T-helper 2 cell treated with Interferon-gamma antibody and Interleukin-4, amounts not matched to agents 5 μg/mL and 100 μg/mL, for 36 hours (primary cell): ENCODE data around the gene TMEM14C.
A peak's percentile ranks its signal among the peaks of the same experiment; 100 is the strongest.
"Not testable (repeated sequence)": the region's sequence is repeated elsewhere in the genome, so short reads cannot be mapped to it uniquely, and the experiment has no call there.

ENCODE experiments used
- DNase-seq: peaks from one replicate; pipeline ENCODE4 v3.0.0; 2021; ENCODE audit warnings: low spot score
- H3K27ac Mint-ChIP-seq: one replicate; pipeline ENCODE4 v1.8.0; 2021; ENCODE audit warnings: mild to moderate bottlenecking, mixed read lengths
- H3K27me3 Mint-ChIP-seq: one replicate; pipeline ENCODE4 v1.8.0; 2021; ENCODE audit warnings: low read depth, mixed read lengths
- H3K36me3 Mint-ChIP-seq: one replicate; pipeline ENCODE4 v1.8.0; 2021; ENCODE audit warnings: low read depth, mixed read lengths
- H3K4me1 Mint-ChIP-seq: one replicate; pipeline ENCODE4 v1.8.0; 2021; ENCODE audit warnings: low read depth, mixed read lengths
- H3K4me3 Mint-ChIP-seq: one replicate; pipeline ENCODE4 v1.8.0; 2022; ENCODE audit warnings: mild to moderate bottlenecking, moderate library complexity, mixed read lengths
- H3K9me3 Mint-ChIP-seq: one replicate; pipeline ENCODE4 v1.8.0; 2021; ENCODE audit warnings: mixed read lengths

The TMEM14C gene

GRCh38 chr6:10695086-10695657 lies 27.7 kb upstream of the TMEM14C start:
- H3K4me3 Mint-ChIP-seq, result peak overlapping the region; percentile 89
- peak overlapping the region; percentile 100 for H3K27ac Mint-ChIP-seq
- DNase-seq, result no peak
- no peaks in the 10 kb centered on the region for H3K9me3 Mint-ChIP-seq
- H3K27me3 Mint-ChIP-seq, result no peaks in the 10 kb centered on the region
- H3K4me1 Mint-ChIP-seq, result peaks cover 26% of the 10 kb centered on the region
- H3K36me3 Mint-ChIP-seq, result peaks cover 21% of the 10 kb centered on the region

GRCh38 chr6:10696655-10697054 lies 26.2 kb upstream of the TMEM14C start:
- DNase-seq, result no peak
- no peak overlapping the region for H3K27ac Mint-ChIP-seq
- peaks cover 35% of the 10 kb centered on the region for H3K4me1 Mint-ChIP-seq
- H3K36me3 Mint-ChIP-seq, result peaks cover 33% of the 10 kb centered on the region
- H3K4me3 Mint-ChIP-seq, result peak overlapping the region; percentile 89
- no peaks in the 10 kb centered on the region for H3K27me3 Mint-ChIP-seq
- H3K9me3 Mint-ChIP-seq, result no peaks in the 10 kb centered on the region

GRCh38 chr6:10713962-10714361 lies 8.9 kb upstream of the TMEM14C start:
- no peak for DNase-seq
- H3K9me3 Mint-ChIP-seq, result peaks cover 16% of the 10 kb centered on the region
- peaks cover 17% of the 10 kb centered on the region for H3K36me3 Mint-ChIP-seq
- no peaks in the 10 kb centered on the region for H3K27me3 Mint-ChIP-seq
- H3K27ac Mint-ChIP-seq, result peak overlapping the region; percentile 46
- peaks cover 3% of the 10 kb centered on the region for H3K4me1 Mint-ChIP-seq
- no peak overlapping the region for H3K4me3 Mint-ChIP-seq

- H3K27ac Mint-ChIP-seq, result peak overlapping the region; percentile 92
- H3K27me3 Mint-ChIP-seq, result no peaks in the 10 kb centered on the region
- H3K4me1 Mint-ChIP-seq, result peaks cover 35% of the 10 kb centered on the region
- peak overlapping the region; percentile 83 for H3K4me3 Mint-ChIP-seq
- peaks cover 13% of the 10 kb centered on the region for H3K36me3 Mint-ChIP-seq
- H3K9me3 Mint-ChIP-seq, result peaks cover 24% of the 10 kb centered on the region
- DNase-seq, result peak; percentile 47
Observed at GRCh38 chr6:10719296-10719963, 3.4 kb upstream of the TMEM14C start.

GRCh38 chr6:10719964-10720264 lies 3.0 kb upstream of the TMEM14C start:
- H3K27me3 Mint-ChIP-seq, result no peaks in the 10 kb centered on the region
- DNase-seq, result no peak
- H3K9me3 Mint-ChIP-seq, result peaks cover 24% of the 10 kb centered on the region
- peaks cover 38% of the 10 kb centered on the region for H3K4me1 Mint-ChIP-seq
- peak overlapping the region; percentile 83 for H3K4me3 Mint-ChIP-seq
- peak overlapping the region; percentile 92 for H3K27ac Mint-ChIP-seq
- H3K36me3 Mint-ChIP-seq, result peaks cover 13% of the 10 kb centered on the region

- peak; percentile 62 for DNase-seq
- Mint-ChIP-seq H3K36me3 (peaks cover 15% of the 10 kb centered on the region), H3K4me1 (peaks cover 40% of the 10 kb centered on the region), H3K27ac (peak overlapping the region; percentile 91), H3K27me3 (no peaks in the 10 kb centered on the region), H3K4me3 (peak overlapping the region; percentile 97), H3K9me3 (peaks cover 24% of the 10 kb centered on the region)
Observed at GRCh38 chr6:10720265-10720959, 2.5 kb upstream of the TMEM14C start.

GRCh38 chr6:10720960-10721849 lies 1.7 kb upstream of the TMEM14C start:
- Mint-ChIP-seq H3K4me1 (peaks cover 41% of the 10 kb centered on the region), H3K27ac (peak overlapping the region; percentile 91), H3K4me3 (peak overlapping the region; percentile 97), H3K36me3 (peaks cover 21% of the 10 kb centered on the region), H3K9me3 (peaks cover 24% of the 10 kb centered on the region)
- DNase-seq, result peak; percentile 23
- H3K27me3 Mint-ChIP-seq, result not testable (repeated sequence)

GRCh38 chr6:10721850-10722569 lies 860 bp upstream of the TMEM14C start:
- peak overlapping the region; percentile 97 for H3K4me3 Mint-ChIP-seq
- peaks cover 42% of the 10 kb centered on the region for H3K4me1 Mint-ChIP-seq
- peak overlapping the region; percentile 91 for H3K27ac Mint-ChIP-seq

GRCh38 chr6:10722570-10722819 lies 375 bp upstream of the TMEM14C start:
- peak overlapping the region; percentile 97 for H3K4me3 Mint-ChIP-seq
- no peak for DNase-seq
- H3K9me3 Mint-ChIP-seq, result peaks cover 16% of the 10 kb centered on the region
- peak overlapping the region; percentile 91 for H3K27ac Mint-ChIP-seq
- peaks cover 22% of the 10 kb centered on the region for H3K36me3 Mint-ChIP-seq
- H3K27me3 Mint-ChIP-seq, result no peaks in the 10 kb centered on the region
- H3K4me1 Mint-ChIP-seq, result peaks cover 44% of the 10 kb centered on the region

More at GRCh38 chr6:10721850-10722569, 860 bp upstream of the TMEM14C start:
- Mint-ChIP-seq H3K9me3 (peaks cover 21% of the 10 kb centered on the region), H3K36me3 (peaks cover 22% of the 10 kb centered on the region), H3K27me3 (no peaks in the 10 kb centered on the region)
- DNase-seq, result no peak

- Mint-ChIP-seq H3K9me3 (peaks cover 10% of the 10 kb centered on the region), H3K4me1 (peaks cover 44% of the 10 kb centered on the region), H3K27me3 (no peaks in the 10 kb centered on the region), H3K36me3 (peaks cover 24% of the 10 kb centered on the region), H3K27ac (peak overlapping the region; percentile 91), H3K4me3 (peak overlapping the region; percentile 97)
- no peak for DNase-seq
Observed at GRCh38 chr6:10723567-10723881, 654 bp downstream of the TMEM14C start.

- H3K9me3 Mint-ChIP-seq, result no peaks in the 10 kb centered on the region
- H3K4me3 Mint-ChIP-seq, result peak overlapping the region; percentile 31
- DNase-seq, result no peak
- H3K27me3 Mint-ChIP-seq, result no peaks in the 10 kb centered on the region
- peak overlapping the region; percentile 46 for H3K27ac Mint-ChIP-seq
- peaks cover 36% of the 10 kb centered on the region for H3K4me1 Mint-ChIP-seq
- peaks cover 19% of the 10 kb centered on the region for H3K36me3 Mint-ChIP-seq
Observed at GRCh38 chr6:10725044-10725443, 2.2 kb downstream of the TMEM14C start.

- no peak for DNase-seq
- Mint-ChIP-seq H3K4me1 (peaks cover 36% of the 10 kb centered on the region), H3K9me3 (no peaks in the 10 kb centered on the region), H3K27ac (no peak overlapping the region), H3K27me3 (no peaks in the 10 kb centered on the region), H3K36me3 (peaks cover 24% of the 10 kb centered on the region), H3K4me3 (no peak overlapping the region)
Observed at GRCh38 chr6:10725716-10726115, 2.8 kb downstream of the TMEM14C start.

GRCh38 chr6:10730254-10730653 lies 7.4 kb downstream of the TMEM14C start:
- DNase-seq, result no peak
- H3K27me3 Mint-ChIP-seq, result no peaks in the 10 kb centered on the region
- no peak overlapping the region for H3K27ac Mint-ChIP-seq
- no peak overlapping the region for H3K4me3 Mint-ChIP-seq
- no peaks in the 10 kb centered on the region for H3K9me3 Mint-ChIP-seq
- H3K36me3 Mint-ChIP-seq, result peaks cover 33% of the 10 kb centered on the region
- peaks cover 5% of the 10 kb centered on the region for H3K4me1 Mint-ChIP-seq
